NCI-H1417 (cell line): ENCODE measurements around the gene TMEM100.
"Not testable (repeated sequence)": the region's sequence is repeated elsewhere in the genome, so short reads cannot be mapped to it uniquely, and the experiment has no call there.

Experiments used
- DNase-seq, 3 experiments: peaks; one replicate each; lab custom pipeline; 2025; lab: John Stamatoyannopoulos, UW

TMEM100 gene

GRCh38 chr17:55687037-55687436 lies 35.6 kb downstream of the TMEM100 start:
- no peak for DNase-seq

- DNase-seq: no peak
These were observed 38.9 kb downstream of the TMEM100 start for GRCh38 chr17:55683550-55684315.

- no peak for DNase-seq
These were observed 41.3 kb downstream of the TMEM100 start for GRCh38 chr17:55681342-55681700.

GRCh38 chr17:55680686-55681341 lies 41.9 kb downstream of the TMEM100 start:
- DNase-seq: no peak

GRCh38 chr17:55677446-55677845 lies 45.2 kb downstream of the TMEM100 start:
- DNase-seq: no peak

GRCh38 chr17:55676274-55676673 lies 46.4 kb downstream of the TMEM100 start:
- DNase-seq: no peak

GRCh38 chr17:55673743-55674506 lies 48.7 kb downstream of the TMEM100 start:
- DNase-seq: no peak

GRCh38 chr17:55672585-55673501 lies 49.8 kb downstream of the TMEM100 start:
- no peak for DNase-seq

- not testable (repeated sequence) for DNase-seq
These were observed 50.7 kb downstream of the TMEM100 start for GRCh38 chr17:55672010-55672409.
